ENCODE results near the gene CTSF. TPM values are rescaled to one million over a fixed set of nuclear protein-coding genes. Genes with fewer than 3 reads are reported as not detected.
"Not testable (repeated sequence)": the region's sequence is repeated elsewhere in the genome, so short reads cannot be mapped to it uniquely, and the experiment has no call there.

Gene CTSF
- total and polyA plus RNA-seq, 12 donors = 37.0 to 264 (median 133) TPM

DNA sequence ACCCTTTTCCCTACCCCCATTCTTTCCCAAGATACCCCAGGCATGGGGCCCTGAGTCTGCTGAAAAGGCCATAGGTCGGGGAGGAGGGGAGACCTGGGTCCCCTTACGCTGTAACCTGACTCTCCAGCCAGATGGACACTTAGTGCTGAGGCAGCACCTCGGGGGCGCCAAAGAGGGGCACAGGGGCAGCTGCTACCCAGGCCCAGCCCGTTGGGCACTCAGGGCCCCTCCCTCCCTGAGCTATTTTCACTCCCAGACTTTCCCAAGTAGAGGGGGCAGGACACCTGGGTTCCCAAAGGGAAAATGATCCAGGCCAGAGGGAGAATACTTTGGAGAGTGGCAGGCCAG lies 20.8 kb downstream of the CTSF start:
- WGBS, 4 donors = 33 to 100% (median 52%) methylated on average over 1 to 5 of the region's 5 CpGs
- no peaks in the 10 kb centered on the region for H3K36me3 ChIP-seq (replicated peaks in 1 of 2)
- no peaks in the 10 kb centered on the region for H3K27me3 ChIP-seq
- DNase-seq = no peak
- H3K9me3 ChIP-seq (replicated peaks in 1 of 3) = no peaks in the 10 kb centered on the region
- H3K4me1 ChIP-seq (replicated peaks in 1 of 2) = peaks cover 10 to 18% of the 10 kb centered on the region in 2 donors
- H3K27ac ChIP-seq = no peak overlapping the region
- intact Hi-C loops (cut with DNase I) = loop anchor here in 1 of 2 donors (10.0 kb wide), 1 partner anchor 63 kb away; the partner anchor contains the start of gene DPP3
- no peak for TF ChIP-seq POLR2A (IDR thresholded peaks at IDR 0.05)
- TF ChIP-seq, protein P1, sequence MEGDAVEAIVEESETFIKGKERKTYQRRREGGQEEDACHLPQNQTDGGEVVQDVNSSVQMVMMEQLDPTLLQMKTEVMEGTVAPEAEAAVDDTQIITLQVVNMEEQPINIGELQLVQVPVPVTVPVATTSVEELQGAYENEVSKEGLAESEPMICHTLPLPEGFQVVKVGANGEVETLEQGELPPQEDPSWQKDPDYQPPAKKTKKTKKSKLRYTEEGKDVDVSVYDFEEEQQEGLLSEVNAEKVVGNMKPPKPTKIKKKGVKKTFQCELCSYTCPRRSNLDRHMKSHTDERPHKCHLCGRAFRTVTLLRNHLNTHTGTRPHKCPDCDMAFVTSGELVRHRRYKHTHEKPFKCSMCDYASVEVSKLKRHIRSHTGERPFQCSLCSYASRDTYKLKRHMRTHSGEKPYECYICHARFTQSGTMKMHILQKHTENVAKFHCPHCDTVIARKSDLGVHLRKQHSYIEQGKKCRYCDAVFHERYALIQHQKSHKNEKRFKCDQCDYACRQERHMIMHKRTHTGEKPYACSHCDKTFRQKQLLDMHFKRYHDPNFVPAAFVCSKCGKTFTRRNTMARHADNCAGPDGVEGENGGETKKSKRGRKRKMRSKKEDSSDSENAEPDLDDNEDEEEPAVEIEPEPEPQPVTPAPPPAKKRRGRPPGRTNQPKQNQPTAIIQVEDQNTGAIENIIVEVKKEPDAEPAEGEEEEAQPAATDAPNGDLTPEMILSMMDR (IDR thresholded peaks at IDR 0.05) = no peak
- no peak overlapping the region for H3K4me3 ChIP-seq

DNA sequence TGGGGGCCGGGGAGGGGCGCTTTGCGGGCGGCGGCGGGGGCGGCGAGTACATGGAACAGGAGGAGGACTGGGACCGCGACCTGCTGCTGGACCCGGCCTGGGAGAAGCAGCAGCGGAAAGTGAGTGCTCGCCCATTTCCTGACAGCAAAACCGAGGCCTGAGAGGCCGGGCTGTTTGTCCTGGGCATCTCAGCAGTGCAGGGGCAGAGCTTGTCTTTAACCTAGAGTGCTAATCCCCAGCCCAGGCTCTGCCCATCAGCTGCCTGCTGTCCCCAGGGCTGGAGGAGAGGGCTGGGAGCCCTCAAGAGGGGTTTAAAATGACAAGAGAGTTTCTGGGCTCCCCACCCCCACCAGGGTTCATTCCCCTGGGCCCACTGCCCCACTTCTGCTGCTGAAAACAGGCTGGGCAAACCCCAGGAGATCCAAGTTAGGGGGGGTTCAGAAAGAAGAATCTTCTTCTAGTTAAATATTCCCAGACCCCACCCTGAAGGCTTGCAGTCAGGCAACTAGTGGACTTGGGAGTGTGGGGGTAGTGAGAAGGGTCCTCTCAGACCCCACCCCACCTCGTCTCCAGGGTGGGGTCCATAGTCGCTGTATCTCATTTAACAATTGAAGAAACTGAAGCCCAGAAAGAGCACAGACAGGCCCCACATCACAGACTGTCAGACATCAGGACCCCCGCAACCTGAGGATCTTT lies 21.3 kb downstream of the CTSF start:
- no peaks in the 10 kb centered on the region for H3K36me3 ChIP-seq (replicated peaks in 1 of 2)
- no peak for DNase-seq
- TF ChIP-seq, protein P1 (IDR thresholded peaks at IDR 0.05) = no peak
- H3K27me3 ChIP-seq = no peaks in the 10 kb centered on the region
- WGBS, 4 donors = 31 to 68% (median 39%) methylated on average over 3 to 18 of the region's 18 CpGs
- H3K9me3 ChIP-seq (replicated peaks in 1 of 3) = no peaks in the 10 kb centered on the region
- H3K4me1 ChIP-seq (replicated peaks in 1 of 2) = peaks cover 10 to 18% of the 10 kb centered on the region in 2 donors
- H3K27ac ChIP-seq = no peak overlapping the region
- intact Hi-C loops (cut with DNase I) = loop anchor here in 1 of 2 donors (10.0 kb wide), 1 partner anchor 62 kb away; the partner anchor contains the start of gene DPP3
- peak overlapping the region in 2 of 4 donors; percentile 77 to 86 for H3K4me3 ChIP-seq

DNA sequence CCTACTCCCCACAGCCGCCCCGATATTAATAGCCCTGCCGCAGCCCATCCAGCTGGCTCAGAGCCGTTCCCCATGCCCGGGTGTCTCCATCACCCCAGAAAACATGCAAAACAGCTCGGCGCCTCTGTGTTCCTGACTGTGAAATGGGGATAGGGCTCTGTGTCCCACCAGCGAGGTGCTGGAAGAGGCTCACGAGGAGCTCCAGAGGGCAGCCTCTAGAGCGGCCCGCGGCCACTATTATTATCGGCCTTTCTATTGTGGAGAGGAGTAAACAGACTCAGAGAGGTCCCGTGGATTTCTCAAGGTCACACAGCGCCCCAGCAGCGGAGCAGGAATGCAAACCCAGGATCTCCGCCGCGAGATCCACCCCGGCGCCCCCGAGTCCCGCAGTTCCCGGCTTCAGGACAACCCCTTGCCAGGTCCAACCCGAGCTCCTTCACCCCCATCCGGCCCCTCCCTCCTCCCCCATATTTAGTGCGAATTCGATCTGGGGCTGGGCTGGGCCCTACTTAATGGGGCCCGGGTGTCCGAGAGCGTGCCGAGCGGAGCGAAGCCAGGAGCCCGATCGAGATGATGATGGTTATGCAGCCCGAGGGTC lies 21.9 kb downstream of the CTSF start, which contains the start of gene ACTN3:
TSS of gene ACTN3 (plus strand) at position 536 of the 598 bp plus-strand sequence. CDS start at position 571, 35 bp downstream.
- H3K36me3 ChIP-seq (replicated peaks in 1 of 2) = peaks cover 0 to 3% of the 10 kb centered on the region in 2 donors
- TF ChIP-seq, protein P1 (IDR thresholded peaks at IDR 0.05) = no peak
- TF ChIP-seq POLR2A (IDR thresholded peaks at IDR 0.05) = no peak
- no peaks in the 10 kb centered on the region for H3K27me3 ChIP-seq
- peaks cover 10 to 18% of the 10 kb centered on the region in 2 donors for H3K4me1 ChIP-seq (replicated peaks in 1 of 2)
- H3K9me3 ChIP-seq (replicated peaks in 1 of 3) = no peaks in the 10 kb centered on the region
- intact Hi-C loops (cut with DNase I) = loop anchor here in 1 of 2 donors (10.0 kb wide), 1 partner anchor 62 kb away; the partner anchor contains the start of gene DPP3
- peak in 6 of 7 donors; percentile 30 to 64 (median 42) for DNase-seq
- H3K4me3 ChIP-seq = peak within 1 kb of the TSS; percentile 25 to 86 (median 80)
- 4 to 18% (median 5%) methylated on average over 14 to 37 of the region's 37 CpGs for WGBS, 4 donors
- H3K27ac ChIP-seq = peak within 1 kb of the TSS in 3 of 5 donors; percentile 46 to 73 (median 54)

DNA sequence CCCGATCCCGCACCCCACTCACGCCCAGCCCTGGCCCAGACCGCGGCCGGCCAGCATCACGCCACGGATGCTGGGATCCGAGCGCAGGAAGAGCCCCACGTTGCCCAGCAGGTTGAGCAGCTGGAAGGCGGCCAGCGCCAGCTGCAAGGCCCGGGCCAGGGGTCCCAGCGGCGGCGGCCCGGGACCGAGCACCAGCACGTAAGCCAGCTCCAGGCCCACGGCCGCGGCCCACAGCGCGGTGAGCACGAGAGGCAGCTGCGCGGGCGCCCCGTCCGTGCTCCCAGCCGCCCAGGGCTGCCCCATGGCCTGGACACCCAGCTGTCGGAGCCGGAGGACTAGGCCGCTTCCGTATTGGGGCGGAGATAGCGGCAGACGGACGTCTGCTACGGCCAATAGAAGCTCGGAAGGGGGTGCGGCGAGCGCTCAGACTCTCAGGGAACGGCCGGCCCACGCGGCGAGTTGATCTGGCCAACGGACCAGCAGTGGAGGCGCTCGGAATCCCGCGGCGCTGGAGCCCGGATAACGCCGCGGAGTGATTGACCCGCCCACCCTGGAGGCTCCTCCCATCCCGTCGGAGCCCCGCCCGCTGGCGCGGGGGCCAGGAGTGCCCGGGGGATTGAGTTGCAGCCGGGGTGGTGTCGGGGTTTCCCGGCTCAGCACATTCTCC lies 22.6 kb downstream of the CTSF start, which contains the start of gene ZDHHC24:
TSS of gene ZDHHC24 (minus strand) at position 348 of the 667 bp plus-strand sequence. CDS start at position 303, 45 bp downstream.
- TF ChIP-seq, protein P1 (IDR thresholded peaks at IDR 0.05) = no peak
- TF ChIP-seq POLR2A (IDR thresholded peaks at IDR 0.05) = peak; percentile 63 to 79
- Histone ChIP-seq H3K27me3 (no peaks in the 10 kb centered on the region), H3K9me3 (replicated peaks in 1 of 3) (no peaks in the 10 kb centered on the region), H3K4me1 (replicated peaks in 1 of 2) (peaks cover 10 to 18% of the 10 kb centered on the region in 2 donors), H3K36me3 (replicated peaks in 1 of 2) (peaks cover 0 to 4% of the 10 kb centered on the region in 2 donors), H3K27ac (peak within 1 kb of the TSS in 3 of 5 donors; percentile 46 to 73 (median 54)), H3K4me3 (peak within 1 kb of the TSS; percentile 25 to 86 (median 80))
- intact Hi-C loops (cut with DNase I) = loop anchor here in 1 of 2 donors (10.0 kb wide), 1 partner anchor 61 kb away; the partner anchor contains the start of gene DPP3
- WGBS, 4 donors = 0 to 2% (median 0%) methylated on average over 11 to 71 of the region's 71 CpGs
- DNase-seq = peak; percentile 97 to 99 (median 98)

DNA sequence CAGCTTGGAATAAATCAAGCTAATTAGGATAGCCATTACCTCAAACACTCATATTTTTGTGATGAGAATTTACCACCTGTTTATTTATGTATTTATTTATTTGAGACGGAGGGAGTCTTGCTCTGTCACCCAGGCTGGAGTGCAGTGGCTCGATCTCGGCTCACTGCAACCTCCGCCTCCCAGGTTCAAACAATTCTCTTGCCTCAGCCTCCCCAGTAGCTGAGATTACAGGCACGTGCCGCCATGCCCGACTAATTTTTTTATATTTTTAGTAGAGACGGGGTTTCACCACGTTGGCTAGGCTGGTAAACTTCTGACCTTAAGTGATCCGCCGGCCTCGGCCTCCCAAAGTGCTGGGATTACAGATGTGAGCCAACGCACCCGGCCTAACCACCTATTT lies 23.5 kb downstream of the CTSF start:
- not testable (repeated sequence) for H3K27ac ChIP-seq; DNase-seq; H3K36me3 ChIP-seq (replicated peaks in 1 of 2); H3K9me3 ChIP-seq (replicated peaks in 1 of 3); H3K27me3 ChIP-seq
- H3K4me3 ChIP-seq = peak overlapping the region in 1 of 4 donors; percentile 77
- whole genome bisulfite sequencing, 4 donors = 64 to 79% (median 71%) methylated on average over 14 of the region's 14 CpGs
- peaks cover 10 to 18% of the 10 kb centered on the region in 2 donors for H3K4me1 ChIP-seq (replicated peaks in 1 of 2)
- intact Hi-C loops (cut with DNase I) = loop anchor here in 1 of 2 donors (10.0 kb wide), 1 partner anchor 60 kb away; the partner anchor contains the start of gene DPP3
